Measurements from ENCODE around the gene C1orf232.
A peak's percentile ranks its signal among the peaks of the same experiment; 100 is the strongest.

C1orf232 gene

GRCh38 chr1:26124418-26125331, 44.1 kb downstream of the C1orf232 start:
- DNase-seq (ENCODE audit: low read depth) = no peak
- no peak for TF ChIP-seq CTCF (IDR thresholded peaks at IDR 0.05; ENCODE audit: control insufficient read depth, extremely low read depth, insufficient read depth)
- no peak overlapping the region for H3K4me3 ChIP-seq (ENCODE audit: low read depth, low read length)

- TF ChIP-seq CTCF (IDR thresholded peaks at IDR 0.05; ENCODE audit: control insufficient read depth, extremely low read depth, insufficient read depth) = no peak
- no peak overlapping the region for H3K4me3 ChIP-seq (ENCODE audit: low read depth, low read length)
- DNase-seq (ENCODE audit: low read depth) = no peak
Observed at GRCh38 chr1:26122988-26123973, 45.5 kb downstream of the C1orf232 start.

DNA sequence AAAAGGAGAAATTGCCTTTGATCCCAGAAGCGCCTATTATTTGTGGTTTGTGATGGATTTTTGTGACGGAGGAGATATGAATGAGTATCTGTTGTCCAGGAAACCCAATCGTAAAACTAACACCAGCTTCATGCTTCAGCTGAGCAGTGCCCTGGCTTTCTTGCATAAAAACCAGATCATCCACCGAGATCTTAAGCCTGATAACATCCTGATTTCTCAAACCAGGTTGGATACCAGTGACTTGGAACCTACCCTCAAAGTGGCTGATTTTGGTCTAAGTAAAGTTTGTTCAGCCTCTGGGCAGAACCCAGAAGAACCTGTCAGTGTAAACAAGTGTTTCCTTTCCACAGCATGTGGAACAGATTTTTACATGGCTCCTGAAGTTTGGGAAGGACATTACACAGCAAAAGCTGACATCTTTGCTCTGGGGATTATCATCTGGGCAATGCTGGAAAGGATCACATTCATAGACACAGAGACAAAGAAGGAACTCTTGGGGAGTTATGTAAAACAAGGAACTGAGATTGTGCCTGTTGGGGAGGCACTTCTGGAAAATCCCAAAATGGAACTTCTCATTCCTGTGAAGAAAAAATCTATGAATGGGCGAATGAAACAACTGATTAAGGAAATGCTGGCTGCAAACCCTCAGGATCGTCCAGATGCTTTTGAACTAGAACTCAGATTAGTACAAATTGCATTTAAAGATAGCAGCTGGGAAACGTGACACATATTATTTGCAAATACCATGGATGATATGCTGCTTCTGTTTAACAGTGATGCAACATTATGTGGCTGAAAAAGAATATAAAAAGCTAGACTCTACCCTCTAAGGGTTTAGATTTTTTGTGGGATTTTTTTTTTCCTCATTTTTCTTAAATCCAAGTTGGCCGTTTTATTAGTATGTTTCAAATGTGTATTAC, 46.6 kb downstream of the C1orf232 start:
- no peak overlapping the region for H3K4me3 ChIP-seq (ENCODE audit: low read depth, low read length)
- TF ChIP-seq CTCF (IDR thresholded peaks at IDR 0.05; ENCODE audit: control insufficient read depth, extremely low read depth, insufficient read depth) = no peak
- no peak for DNase-seq (ENCODE audit: low read depth)

DNA sequence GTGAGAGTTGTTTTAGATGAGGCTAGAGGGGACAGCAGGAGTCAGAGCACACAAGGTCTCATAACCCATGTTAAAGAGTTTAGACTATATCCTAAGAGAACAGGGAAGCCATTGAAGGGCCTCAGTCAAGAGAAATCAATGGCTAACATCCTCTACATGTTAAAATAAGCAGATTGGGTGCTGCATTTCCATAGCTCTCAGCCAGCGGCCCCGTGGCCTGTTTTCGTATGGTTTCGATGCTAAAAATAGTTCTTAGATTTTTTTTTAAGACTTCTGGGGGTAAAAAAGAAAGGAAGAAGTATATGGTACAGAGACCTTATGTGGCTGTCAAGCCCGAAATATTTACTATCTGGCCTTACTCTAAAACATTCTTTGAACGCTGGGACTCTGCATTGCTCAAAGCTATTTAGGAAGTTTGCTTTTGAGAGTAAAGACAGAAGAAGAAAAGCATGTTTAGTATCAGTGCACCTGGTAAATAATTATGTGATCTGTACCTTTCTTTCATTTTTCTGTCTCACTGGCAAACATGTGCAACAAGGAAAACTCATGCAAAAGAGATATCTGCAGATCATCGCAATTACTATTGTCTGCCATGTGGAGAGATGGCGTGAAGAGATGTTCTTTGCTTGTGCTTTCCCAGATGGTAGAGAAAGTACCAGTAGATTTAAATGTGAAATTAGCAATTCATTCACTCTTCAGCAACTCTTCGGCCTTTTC, 48.7 kb downstream of the C1orf232 start:
- TF ChIP-seq CTCF (IDR thresholded peaks at IDR 0.05; ENCODE audit: control insufficient read depth, extremely low read depth, insufficient read depth) = no peak
- DNase-seq (ENCODE audit: low read depth) = no peak
- no peak overlapping the region for H3K4me3 ChIP-seq (ENCODE audit: low read depth, low read length)

DNA sequence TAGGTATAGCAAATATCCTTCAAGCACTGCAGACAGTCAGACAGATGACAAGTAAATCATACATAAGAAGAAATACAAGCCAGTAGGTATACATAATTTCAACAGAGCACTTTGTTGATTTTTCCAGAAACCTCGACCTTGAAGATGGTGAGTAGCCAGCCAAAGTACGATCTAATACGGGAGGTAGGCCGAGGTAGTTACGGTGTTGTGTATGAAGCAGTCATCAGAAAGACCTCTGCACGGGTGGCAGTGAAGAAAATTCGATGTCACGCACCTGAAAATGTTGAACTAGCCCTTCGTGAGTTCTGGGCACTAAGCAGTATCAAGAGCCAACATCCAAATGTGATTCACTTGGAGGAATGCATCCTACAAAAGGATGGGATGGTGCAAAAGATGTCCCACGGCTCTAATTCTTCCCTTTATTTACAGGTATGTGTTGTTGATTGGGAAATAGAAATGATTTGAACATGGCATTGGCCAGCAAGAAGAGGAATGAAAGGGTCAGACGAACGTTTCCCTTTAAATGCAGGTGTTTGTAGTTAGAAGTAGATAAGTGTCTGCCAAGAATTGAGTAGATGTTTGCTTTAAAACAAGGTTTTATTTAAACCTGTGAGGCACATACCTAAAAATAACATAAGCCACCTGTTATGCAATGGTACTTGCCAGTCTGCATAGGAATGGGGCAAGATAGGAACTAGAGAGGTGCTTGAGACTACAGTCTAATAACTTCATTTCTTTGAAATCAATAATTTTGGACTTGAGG, 54.4 kb downstream of the C1orf232 start:
- no peak overlapping the region for H3K4me3 ChIP-seq (ENCODE audit: low read depth, low read length)
- no peak for TF ChIP-seq CTCF (IDR thresholded peaks at IDR 0.05; ENCODE audit: control insufficient read depth, extremely low read depth, insufficient read depth)
- peak; percentile 70 for DNase-seq (ENCODE audit: low read depth)
